ENCODE results near the gene MROH2B.

The MROH2B gene

GRCh38 chr5:40999142-40999541, 72.0 kb downstream of the MROH2B start:
- Histone ChIP-seq H4K20me1 (no peaks in the 10 kb centered on the region), H3K9me3 (replicated peaks in 1 of 11) (peaks cover 0 to 2% (median 0%) of the 10 kb centered on the region in 11 experiments; a peak in 2 of 22 replicates), H3K4me2 (no peak overlapping the region), H3K9ac (no peak overlapping the region), H3K36me3 (no peaks in the 10 kb centered on the region), H3K27me3 (no peaks in the 10 kb centered on the region), H3K4me1 (no peaks in the 10 kb centered on the region), H3K4me3 (no peak overlapping the region), H3K27ac (no peak overlapping the region)
- no peak for TF ChIP-seq Cebpa-rat (IDR thresholded peaks at IDR 0.05)

GRCh38 chr5:40995801-40996586, 75.1 kb downstream of the MROH2B start:
- no peak for TF ChIP-seq Cebpa-rat (IDR thresholded peaks at IDR 0.05)
- Histone ChIP-seq H3K4me2 (no peak overlapping the region), H3K9me3 (replicated peaks in 1 of 11) (peaks cover 0 to 18% (median 6%) of the 10 kb centered on the region in 11 experiments; a peak in 5 of 22 replicates), H3K9ac (no peak overlapping the region), H4K20me1 (no peaks in the 10 kb centered on the region), H3K4me3 (no peak overlapping the region), H3K27ac (no peak overlapping the region), H3K36me3 (no peaks in the 10 kb centered on the region), H3K27me3 (no peaks in the 10 kb centered on the region), H3K4me1 (peaks cover 0 to 3% (median 0%) of the 10 kb centered on the region in 10 experiments; a peak in 1 of 20 replicates)

- Histone ChIP-seq H3K27ac (no peak overlapping the region), H3K9ac (no peak overlapping the region), H3K4me3 (no peak overlapping the region), H4K20me1 (no peaks in the 10 kb centered on the region), H3K4me1 (peaks cover 0 to 3% (median 0%) of the 10 kb centered on the region in 10 experiments; a peak in 1 of 20 replicates), H3K36me3 (no peaks in the 10 kb centered on the region), H3K27me3 (no peaks in the 10 kb centered on the region), H3K4me2 (no peak overlapping the region), H3K9me3 (replicated peaks in 1 of 11) (peaks cover 0 to 18% (median 6%) of the 10 kb centered on the region in 11 experiments; a peak in 5 of 22 replicates)
- TF ChIP-seq Cebpa-rat (IDR thresholded peaks at IDR 0.05), result no peak
These were observed 79.1 kb downstream of the MROH2B start for GRCh38 chr5:40991981-40992559.

GRCh38 chr5:40991168-40991980, 79.8 kb downstream of the MROH2B start:
- Histone ChIP-seq H3K27ac (no peak overlapping the region), H3K9ac (no peak overlapping the region), H3K4me2 (no peak overlapping the region), H3K36me3 (no peaks in the 10 kb centered on the region), H4K20me1 (no peaks in the 10 kb centered on the region), H3K27me3 (no peaks in the 10 kb centered on the region), H3K4me1 (peaks cover 0 to 3% (median 0%) of the 10 kb centered on the region in 10 experiments; a peak in 1 of 20 replicates), H3K4me3 (no peak overlapping the region), H3K9me3 (replicated peaks in 1 of 11) (peaks cover 0 to 18% (median 6%) of the 10 kb centered on the region in 11 experiments; a peak in 5 of 22 replicates)
- TF ChIP-seq Cebpa-rat (IDR thresholded peaks at IDR 0.05), result no peak

GRCh38 chr5:40988746-40989510, 82.2 kb downstream of the MROH2B start:
- Histone ChIP-seq H3K9ac (no peak overlapping the region), H3K4me1 (peaks cover 0 to 3% (median 0%) of the 10 kb centered on the region in 10 experiments; a peak in 1 of 20 replicates), H3K4me3 (no peak overlapping the region), H3K27me3 (no peaks in the 10 kb centered on the region), H3K9me3 (replicated peaks in 1 of 11) (peaks cover 0 to 14% (median 6%) of the 10 kb centered on the region in 11 experiments; a peak in 5 of 22 replicates), H3K27ac (no peak overlapping the region), H3K36me3 (no peaks in the 10 kb centered on the region), H4K20me1 (no peaks in the 10 kb centered on the region), H3K4me2 (no peak overlapping the region)
- TF ChIP-seq Cebpa-rat (IDR thresholded peaks at IDR 0.05), result no peak

GRCh38 chr5:40987349-40987748, 83.8 kb downstream of the MROH2B start:
- no peak overlapping the region for H3K4me2 ChIP-seq
- peaks cover 0 to 6% (median 0%) of the 10 kb centered on the region in 11 experiments; a peak in 1 of 22 replicates for H3K9me3 ChIP-seq (replicated peaks in 1 of 11)
- no peak for TF ChIP-seq Cebpa-rat (IDR thresholded peaks at IDR 0.05)
- H3K27me3 ChIP-seq, result no peaks in the 10 kb centered on the region
- H3K4me3 ChIP-seq, result no peak overlapping the region
- no peaks in the 10 kb centered on the region for H4K20me1 ChIP-seq
- H3K27ac ChIP-seq, result no peak overlapping the region
- H3K36me3 ChIP-seq, result no peaks in the 10 kb centered on the region
- no peak overlapping the region for H3K9ac ChIP-seq
- H3K4me1 ChIP-seq, result peaks cover 0 to 3% (median 0%) of the 10 kb centered on the region in 10 experiments; a peak in 1 of 20 replicates

GRCh38 chr5:40986666-40987065, 84.5 kb downstream of the MROH2B start:
- peaks cover 0 to 3% (median 0%) of the 10 kb centered on the region in 10 experiments; a peak in 1 of 20 replicates for H3K4me1 ChIP-seq
- no peak overlapping the region for H3K27ac ChIP-seq
- no peaks in the 10 kb centered on the region for H3K36me3 ChIP-seq
- H4K20me1 ChIP-seq, result no peaks in the 10 kb centered on the region
- no peak overlapping the region for H3K4me2 ChIP-seq
- H3K27me3 ChIP-seq, result no peaks in the 10 kb centered on the region
- TF ChIP-seq Cebpa-rat (IDR thresholded peaks at IDR 0.05), result no peak
- no peak overlapping the region for H3K4me3 ChIP-seq
- H3K9ac ChIP-seq, result no peak overlapping the region
- H3K9me3 ChIP-seq (replicated peaks in 1 of 11), result 0 out of 22 replicates have a peak, but pooled peaks cover 0 to 6% (median 0%) of the 10 kb centered on the region in 11 experiments

GRCh38 chr5:40985501-40985900, 85.6 kb downstream of the MROH2B start:
- no peak for TF ChIP-seq Cebpa-rat (IDR thresholded peaks at IDR 0.05)
- Histone ChIP-seq H3K4me1 (no peaks in the 10 kb centered on the region), H4K20me1 (no peaks in the 10 kb centered on the region), H3K4me3 (no peak overlapping the region), H3K36me3 (no peaks in the 10 kb centered on the region), H3K9me3 (replicated peaks in 1 of 11) (0 out of 22 replicates have a peak, but pooled peaks cover 0 to 6% (median 0%) of the 10 kb centered on the region in 11 experiments), H3K4me2 (no peak overlapping the region), H3K9ac (no peak overlapping the region), H3K27me3 (no peaks in the 10 kb centered on the region), H3K27ac (no peak overlapping the region)

Measured in BLaER1 treated with 17β-estradiol and CSF1 and Interleukin-3, amounts not matched to agents 10 nM and 100 nM (cell line).